Endothelial cell (in vitro differentiated cells): ENCODE measurements around the gene ZMYND19. TPM values are rescaled to one million over a fixed set of nuclear protein-coding genes. Genes with fewer than 3 reads are reported as not detected.

Source experiments
- DNase-seq: peaks from one replicate; pipeline ENCODE4 v3.0.0; 2021; ENCODE audit warnings: low spot score
- H3K27ac Mint-ChIP-seq: one replicate; pipeline ENCODE4 v1.8.0; 2021; ENCODE audit warnings: mixed read lengths, inconsistent platforms; ENCODE audit not compliant: unreplicated experiment
- H3K27me3 Mint-ChIP-seq: one replicate; pipeline ENCODE4 v1.8.0; 2021; ENCODE audit warnings: mild to moderate bottlenecking, moderate library complexity, mixed read lengths, inconsistent platforms; ENCODE audit not compliant: unreplicated experiment
- H3K36me3 Mint-ChIP-seq: one replicate; pipeline ENCODE4 v1.8.0; 2021; ENCODE audit warnings: mild to moderate bottlenecking, low read depth, mixed read lengths, inconsistent platforms; ENCODE audit not compliant: unreplicated experiment
- H3K4me1 Mint-ChIP-seq: one replicate; pipeline ENCODE4 v1.8.0; 2021; ENCODE audit warnings: mild to moderate bottlenecking, mixed read lengths, inconsistent platforms; ENCODE audit not compliant: unreplicated experiment
- H3K4me3 Mint-ChIP-seq: one replicate; pipeline ENCODE4 v1.8.0; 2021; ENCODE audit warnings: mild to moderate bottlenecking, mixed read lengths, inconsistent platforms; ENCODE audit not compliant: unreplicated experiment
- H3K9me3 Mint-ChIP-seq: one replicate; pipeline ENCODE4 v1.8.0; 2021; ENCODE audit warnings: mixed read lengths, inconsistent platforms; ENCODE audit not compliant: unreplicated experiment
- CTCF ChIP-seq: fragments of 200-600 bp; sonication (generic); IDR thresholded peaks from one replicate; pipeline ENCODE4 v1.5.0; 2021; ENCODE audit warnings: antibody characterized with exemption; ENCODE audit not compliant: unreplicated experiment
- total RNA-seq: library from RNA; stranded (reverse); fragmentation: NEBNext Ultra II Directional; extraction: Animal tissue kit (Norgen Biotek cat#: 25700); gene quantifications from one replicate; pipeline ENCODE4 v1.2.1, GENCODE V29; 2021; ENCODE audit not compliant: unreplicated experiment

The ZMYND19 gene
- total RNA-seq, 1 donor from 2014 or later, result 25.6 TPM

- peak; percentile 86 for DNase-seq
- Mint-ChIP-seq H3K4me3 (peak within 1 kb of the TSS; percentile 69), H3K27ac (no peak within 1 kb of the TSS), H3K9me3 (no peaks in the 10 kb centered on the region), H3K36me3 (no peaks in the 10 kb centered on the region), H3K27me3 (peaks cover 8% of the 10 kb centered on the region), H3K4me1 (peaks cover 4% of the 10 kb centered on the region)
- TF ChIP-seq CTCF, result no peak
Observed at GRCh38 chr9:137605121-137606004, 15.1 kb upstream of the ZMYND19 start, which contains the start of gene ARRDC1. Gene ARRDC1 (plus strand): TSS chr9:137605686. CDS start chr9:137605718, 32 bp downstream.

GRCh38 chr9:137604345-137605086, 14.2 kb upstream of the ZMYND19 start:
- peaks cover 8% of the 10 kb centered on the region for H3K27me3 Mint-ChIP-seq
- no peaks in the 10 kb centered on the region for H3K36me3 Mint-ChIP-seq
- no peak for TF ChIP-seq CTCF
- no peaks in the 10 kb centered on the region for H3K9me3 Mint-ChIP-seq
- no peak for DNase-seq
- peaks cover 4% of the 10 kb centered on the region for H3K4me1 Mint-ChIP-seq
- H3K27ac Mint-ChIP-seq, result no peak overlapping the region
- H3K4me3 Mint-ChIP-seq, result peak overlapping the region; percentile 69

- TF ChIP-seq CTCF, result no peak
- H3K27me3 Mint-ChIP-seq, result peaks cover 8% of the 10 kb centered on the region
- no peaks in the 10 kb centered on the region for H3K9me3 Mint-ChIP-seq
- H3K4me3 Mint-ChIP-seq, result peak overlapping the region; percentile 69
- H3K4me1 Mint-ChIP-seq, result peaks cover 4% of the 10 kb centered on the region
- H3K27ac Mint-ChIP-seq, result no peak overlapping the region
- no peaks in the 10 kb centered on the region for H3K36me3 Mint-ChIP-seq
- no peak for DNase-seq
Observed at GRCh38 chr9:137603879-137604278, 13.6 kb upstream of the ZMYND19 start.

- Mint-ChIP-seq H3K9me3 (no peaks in the 10 kb centered on the region), H3K27ac (peak overlapping the region; percentile 12), H3K4me3 (peak overlapping the region; percentile 19)
Observed at GRCh38 chr9:137602661-137603060, 12.3 kb upstream of the ZMYND19 start.

More at GRCh38 chr9:137602661-137603060, 12.3 kb upstream of the ZMYND19 start:
- no peak for TF ChIP-seq CTCF
- Mint-ChIP-seq H3K27me3 (peaks cover 9% of the 10 kb centered on the region), H3K36me3 (no peaks in the 10 kb centered on the region), H3K4me1 (peaks cover 4% of the 10 kb centered on the region)
- no peak for DNase-seq
